HG03457 (cell line): ENCODE results near the gene CYBC1.

Source experiments
- ATAC-seq: cut with Tn5 transposase; IDR thresholded peaks from one replicate; pipeline ENCODE4 v1.9.1; 2021; ENCODE audit warnings: moderate number of reproducible peaks; ENCODE audit not compliant: unreplicated experiment

CYBC1 gene

GRCh38 chr17:82450357-82451106 lies at the start of gene CYBC1:
Gene CYBC1, minus strand, starts transcription at chr17:82450752. Its CDS starts 1,498 bp downstream, at chr17:82449254.
- peak; percentile 46 for ATAC-seq

DNA sequence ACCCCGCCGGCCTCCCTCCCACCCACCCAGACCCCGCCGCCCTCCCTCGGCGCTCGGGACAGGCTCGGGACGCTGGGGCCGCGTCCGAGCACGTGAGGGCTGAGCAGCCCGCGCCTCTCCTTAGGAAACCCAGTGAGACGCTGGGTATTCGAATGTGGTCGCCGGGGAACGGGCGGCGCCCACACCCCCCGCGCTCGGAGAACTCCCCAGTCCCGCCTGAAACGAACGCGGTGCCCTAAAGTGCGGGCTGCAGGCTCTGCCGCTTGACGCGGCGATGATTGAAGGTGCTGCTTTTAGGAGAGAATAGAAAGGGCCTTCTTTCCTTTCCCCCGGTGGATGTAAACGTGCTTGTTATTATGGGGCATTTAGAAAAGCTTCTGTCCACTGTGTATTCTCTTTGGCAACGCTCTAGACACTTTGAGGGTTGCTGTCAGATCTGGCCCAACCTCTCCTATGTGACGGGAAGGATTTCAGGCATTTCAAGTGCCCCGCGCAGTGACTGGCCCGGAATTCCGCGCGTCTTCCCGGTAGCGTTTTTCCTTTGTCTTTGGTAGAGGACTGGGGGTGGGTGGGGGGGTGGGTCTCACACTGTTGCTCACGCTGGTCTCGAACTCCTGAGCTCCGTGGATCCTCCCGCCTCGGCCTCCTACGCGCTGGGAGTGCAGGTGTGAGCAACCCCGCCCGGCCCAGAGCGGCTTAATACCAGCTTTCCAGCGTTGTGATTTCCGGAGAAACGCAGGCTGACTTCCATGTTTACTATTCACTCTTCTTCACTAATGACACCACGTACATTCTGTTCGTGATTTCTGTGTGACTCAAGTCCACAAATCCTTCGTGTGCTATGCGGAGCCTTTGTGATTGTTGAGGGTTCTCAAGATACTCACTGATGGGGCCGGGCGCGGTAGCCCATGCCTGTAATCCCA lies 47.2 kb upstream of the CYBC1 start:
- ATAC-seq, result no peak

DNA sequence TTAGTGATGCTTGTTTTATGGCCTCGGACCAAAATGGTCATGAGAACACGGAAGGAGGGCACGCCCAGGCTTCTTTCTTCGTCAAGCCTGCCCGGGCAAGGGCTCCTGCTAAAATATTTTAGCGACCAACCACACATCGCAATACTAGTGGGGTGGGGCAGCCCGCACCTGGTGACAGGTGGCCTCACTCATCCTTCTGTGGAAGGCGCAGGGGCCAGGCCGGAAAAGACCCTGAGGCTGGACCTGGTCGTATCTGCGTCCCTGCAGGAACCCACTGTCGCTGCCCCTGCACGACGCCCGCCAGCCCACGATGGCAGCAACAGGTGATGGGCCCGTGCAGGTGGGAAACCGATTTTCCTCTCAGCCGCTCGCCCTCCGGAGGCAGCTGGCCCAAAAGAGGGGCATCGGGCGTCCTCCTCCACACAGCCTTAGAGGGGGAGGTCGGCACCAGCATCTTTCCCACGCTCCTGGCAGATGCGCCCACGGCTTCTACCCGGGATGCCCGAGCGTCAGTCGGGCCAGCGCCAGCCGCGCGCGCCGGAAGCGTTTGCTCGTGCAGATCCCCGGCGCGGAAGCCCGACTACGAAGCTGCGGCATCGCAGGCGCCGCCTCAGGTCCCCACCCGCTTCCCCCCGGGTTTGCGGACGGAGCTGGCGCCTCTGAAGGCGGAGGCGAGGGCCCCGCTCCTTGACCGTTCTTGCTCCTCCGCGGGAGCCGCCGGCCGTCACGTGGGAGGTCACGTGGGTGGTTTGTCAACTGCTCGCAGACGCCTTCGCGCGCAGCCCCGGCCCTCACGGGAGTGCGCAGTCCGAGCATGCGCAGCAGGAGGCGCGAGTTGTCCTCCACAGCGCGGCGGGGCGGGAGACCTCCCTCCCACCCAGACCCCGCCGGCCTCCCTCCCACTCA lies 46.2 kb upstream of the CYBC1 start:
- ATAC-seq, result no peak

- no peak for ATAC-seq
These were observed 45.4 kb upstream of the CYBC1 start for GRCh38 chr17:82495844-82496528.

GRCh38 chr17:82494236-82495055 lies 43.9 kb upstream of the CYBC1 start:
- ATAC-seq, result peak; percentile 44

- ATAC-seq, result no peak
These were observed 42.8 kb upstream of the CYBC1 start for GRCh38 chr17:82493226-82493781.

- no peak for ATAC-seq
These were observed 42.2 kb upstream of the CYBC1 start for GRCh38 chr17:82492643-82493225.

DNA sequence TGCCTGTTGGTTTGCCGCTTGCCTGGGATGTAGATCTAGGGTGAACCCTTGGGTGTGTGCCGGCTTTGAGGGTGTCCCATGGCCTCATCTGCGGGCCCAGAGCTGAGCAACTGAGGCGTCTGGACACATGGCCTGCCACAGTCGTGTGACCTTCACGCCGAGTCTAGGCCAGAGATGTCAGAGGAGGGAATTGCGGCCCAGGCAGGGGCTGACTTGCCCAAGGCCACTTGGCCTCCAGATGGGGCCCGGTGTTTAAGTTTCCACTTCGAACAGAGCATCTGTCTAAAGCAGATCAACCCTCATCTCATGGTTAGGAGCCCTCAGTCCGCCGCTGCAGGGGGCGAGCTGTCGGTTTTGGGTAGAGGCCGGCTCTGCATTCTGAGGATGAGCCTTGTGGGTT lies 41.0 kb upstream of the CYBC1 start:
- no peak for ATAC-seq

GRCh38 chr17:82491196-82491530 lies 40.6 kb upstream of the CYBC1 start:
- no peak for ATAC-seq

DNA sequence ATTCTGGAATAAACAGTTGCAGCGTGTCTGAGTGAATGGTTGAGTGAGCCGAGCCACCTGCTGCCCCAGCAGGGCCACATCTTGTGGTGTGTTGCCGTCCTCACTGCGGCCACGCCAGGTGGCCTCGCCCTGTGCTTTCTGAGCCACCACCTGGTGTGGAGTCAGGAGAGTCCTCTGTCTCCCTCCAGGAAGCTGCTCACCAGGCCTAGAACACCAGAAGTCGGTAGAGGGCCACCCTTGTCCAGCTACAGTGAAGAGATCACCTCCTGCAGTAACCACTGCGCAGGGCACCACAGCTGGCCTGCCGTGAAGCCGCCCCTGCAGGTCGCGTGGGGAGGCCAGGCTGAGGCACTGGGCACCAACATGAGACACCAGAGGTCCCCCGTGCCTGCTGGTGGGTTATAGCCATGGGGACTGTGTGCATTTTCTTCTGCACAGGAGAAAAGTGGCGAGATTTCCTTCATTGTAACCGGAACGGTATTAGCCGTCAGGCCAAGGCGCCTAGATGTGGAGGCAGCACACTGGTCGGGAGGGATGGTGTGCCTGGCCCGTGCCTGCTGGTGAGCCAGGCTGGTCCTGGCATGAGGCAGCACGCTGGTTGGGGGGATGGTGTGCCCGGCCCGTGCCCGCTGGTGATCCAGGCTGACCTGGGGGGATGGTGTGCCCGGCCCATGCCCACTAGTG lies 40.1 kb upstream of the CYBC1 start:
- no peak for ATAC-seq

DNA sequence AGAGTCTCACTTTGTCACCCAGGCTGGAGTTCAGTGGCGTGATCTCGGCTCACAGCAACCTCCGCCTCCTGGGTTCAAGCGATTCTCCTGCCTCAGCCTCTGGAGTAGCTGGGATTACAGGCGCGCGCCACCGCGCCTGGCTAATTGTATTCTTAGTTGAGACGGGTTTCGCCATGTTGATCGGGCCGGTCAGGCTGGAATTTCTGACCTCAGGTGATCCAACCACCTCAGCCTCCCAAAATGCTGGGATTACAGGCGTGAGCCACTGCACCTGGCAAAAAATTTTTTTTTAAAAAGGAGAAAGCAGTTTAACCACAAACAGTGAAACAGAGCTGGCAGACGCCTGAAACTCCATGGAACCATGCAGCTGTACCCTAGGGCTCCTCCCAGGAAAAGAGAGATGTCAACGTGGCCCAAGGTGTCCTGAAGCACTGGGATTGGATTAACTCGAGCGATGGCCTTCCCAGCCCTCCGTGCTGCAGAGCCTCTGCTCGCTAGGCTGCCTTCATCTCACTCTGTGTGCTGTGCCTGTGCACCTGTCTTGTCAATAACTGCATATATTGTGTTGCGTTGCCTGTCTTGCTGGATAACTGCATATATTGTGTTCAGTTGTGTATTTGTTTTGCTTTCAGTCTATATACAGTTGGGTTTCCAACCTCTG lies 39.4 kb upstream of the CYBC1 start:
- ATAC-seq, result no peak

- no peak for ATAC-seq
These were observed 38.6 kb upstream of the CYBC1 start for GRCh38 chr17:82489117-82489516.

- ATAC-seq, result no peak
These were observed 37.4 kb upstream of the CYBC1 start for GRCh38 chr17:82487910-82488309.

DNA sequence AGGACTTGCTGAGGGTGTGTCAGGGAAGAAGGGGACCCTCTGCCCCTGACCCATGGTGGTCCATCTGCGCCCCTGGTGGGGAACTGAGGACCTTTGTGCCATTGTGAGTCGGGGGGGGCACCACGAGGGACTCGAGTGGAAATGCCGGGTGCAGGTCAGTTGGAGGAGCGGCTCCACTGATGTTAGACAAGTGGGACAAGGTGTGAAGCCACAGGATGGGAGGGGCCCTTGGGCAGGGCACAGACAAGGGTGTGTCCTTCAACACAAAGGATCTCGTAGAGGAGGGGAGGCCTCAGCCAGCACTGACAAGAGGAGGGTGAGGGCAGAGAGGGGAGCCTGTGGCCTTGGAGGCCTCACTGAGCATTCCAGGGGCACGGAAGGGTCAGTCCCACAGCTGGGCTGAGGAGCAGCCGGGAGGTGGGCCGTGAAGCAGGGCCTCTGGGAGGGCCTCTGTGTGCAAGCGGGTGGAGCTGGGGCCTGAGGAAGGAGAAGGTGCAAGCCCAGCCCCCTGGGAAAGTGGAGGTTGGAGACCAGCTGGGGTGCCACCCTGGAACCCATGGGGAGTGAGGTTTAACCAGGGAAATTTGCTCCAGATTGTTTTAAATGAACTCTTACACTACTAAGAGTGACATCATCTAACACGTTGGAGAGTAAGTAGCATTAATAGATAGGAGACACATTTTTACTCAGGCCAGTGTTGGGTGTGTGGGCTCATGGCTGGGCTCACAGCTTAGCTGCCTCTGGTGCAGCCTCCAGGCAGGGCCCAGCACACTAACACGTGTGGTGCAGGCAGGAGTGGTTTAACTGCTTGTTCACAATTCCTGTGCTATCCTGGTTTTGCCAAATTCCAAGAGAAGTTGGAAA lies 35.9 kb upstream of the CYBC1 start:
- no peak for ATAC-seq

- ATAC-seq, result no peak
These were observed 33.3 kb upstream of the CYBC1 start for GRCh38 chr17:82483836-82484235.

GRCh38 chr17:82483204-82483660 lies 32.7 kb upstream of the CYBC1 start:
- no peak for ATAC-seq

DNA sequence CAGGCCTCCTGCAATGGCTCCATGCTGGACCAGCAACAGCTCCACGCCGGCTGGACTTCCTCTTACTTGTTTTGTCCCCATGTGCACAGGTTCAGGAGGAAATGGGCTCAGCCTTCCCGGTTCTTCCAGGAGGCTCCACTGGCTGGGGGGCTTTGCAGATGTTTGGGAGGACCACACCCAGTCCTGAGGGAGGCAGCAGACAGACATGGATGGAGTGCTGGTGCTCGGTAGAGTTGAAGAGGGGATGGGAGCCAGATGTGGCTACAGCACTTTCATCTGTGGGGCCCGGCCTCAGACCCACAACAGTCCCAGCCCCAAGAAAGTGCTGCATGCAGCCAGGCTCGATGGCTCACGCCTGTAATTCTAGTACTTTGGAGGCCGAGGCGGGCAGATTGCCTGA lies 29.8 kb upstream of the CYBC1 start:
- ATAC-seq, result no peak
